ENCODE results near the gene SRGAP2C.
"Not testable (repeated sequence)": the region's sequence is repeated elsewhere in the genome, so short reads cannot be mapped to it uniquely, and the experiment has no call there.

GRCh38 chr1:121399193-121399592 lies 214.4 kb downstream of the SRGAP2C start:
- TF ChIP-seq SMC3 (IDR thresholded peaks at IDR 0.05); GATA3 (IDR thresholded peaks at IDR 0.05; ENCODE audit: borderline replicate concordance); POLR2A (IDR thresholded peaks at IDR 0.05; ENCODE audit: low read length); HDAC2 (IDR thresholded peaks at IDR 0.05); CTCF (IDR thresholded peaks at IDR 0.05); RNF2 (IDR thresholded peaks at IDR 0.05; ENCODE audit: borderline replicate concordance, low read depth); RCOR1 (IDR thresholded peaks at IDR 0.05; ENCODE audit: low read depth, low read length); KDM1A (IDR thresholded peaks at IDR 0.05; ENCODE audit: low read depth); ZSCAN20 (CRISPR knock-in tag; IDR thresholded peaks at IDR 0.05); HES2 (IDR thresholded peaks at IDR 0.05); MAX (IDR thresholded peaks at IDR 0.05); HMGXB4 (CRISPR knock-in tag; IDR thresholded peaks at IDR 0.05; ENCODE audit: borderline replicate concordance): not testable (repeated sequence)
